Measurements from ENCODE around the gene NTN1. TPM values are rescaled to one million over a fixed set of nuclear protein-coding genes. Genes with fewer than 3 reads are reported as not detected.

Gene NTN1
- total RNA-seq, 4 donors from 2014 or later = 5.9 to 11.6 (median 8.5) TPM

DNA sequence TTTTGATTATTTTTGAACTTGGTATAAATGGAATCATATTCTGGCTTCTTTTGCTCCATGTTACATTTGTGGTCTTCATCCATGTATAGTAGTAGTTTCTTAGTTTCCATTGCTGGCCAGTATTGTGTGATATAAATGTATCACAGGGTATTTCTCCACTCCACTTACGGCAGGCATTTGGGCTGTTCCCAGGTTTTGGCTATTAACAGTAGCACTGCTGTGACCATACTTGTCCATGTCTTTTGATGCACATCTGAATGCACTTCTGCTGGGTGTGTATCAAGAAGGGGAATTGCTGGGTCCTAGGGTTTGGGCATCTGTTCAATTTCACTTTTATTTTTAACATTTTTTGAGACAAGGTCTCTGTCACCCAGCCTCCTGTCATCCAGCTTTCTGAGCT lies 13.9 kb downstream of the NTN1 start:
- TF ChIP-seq, protein P1, sequence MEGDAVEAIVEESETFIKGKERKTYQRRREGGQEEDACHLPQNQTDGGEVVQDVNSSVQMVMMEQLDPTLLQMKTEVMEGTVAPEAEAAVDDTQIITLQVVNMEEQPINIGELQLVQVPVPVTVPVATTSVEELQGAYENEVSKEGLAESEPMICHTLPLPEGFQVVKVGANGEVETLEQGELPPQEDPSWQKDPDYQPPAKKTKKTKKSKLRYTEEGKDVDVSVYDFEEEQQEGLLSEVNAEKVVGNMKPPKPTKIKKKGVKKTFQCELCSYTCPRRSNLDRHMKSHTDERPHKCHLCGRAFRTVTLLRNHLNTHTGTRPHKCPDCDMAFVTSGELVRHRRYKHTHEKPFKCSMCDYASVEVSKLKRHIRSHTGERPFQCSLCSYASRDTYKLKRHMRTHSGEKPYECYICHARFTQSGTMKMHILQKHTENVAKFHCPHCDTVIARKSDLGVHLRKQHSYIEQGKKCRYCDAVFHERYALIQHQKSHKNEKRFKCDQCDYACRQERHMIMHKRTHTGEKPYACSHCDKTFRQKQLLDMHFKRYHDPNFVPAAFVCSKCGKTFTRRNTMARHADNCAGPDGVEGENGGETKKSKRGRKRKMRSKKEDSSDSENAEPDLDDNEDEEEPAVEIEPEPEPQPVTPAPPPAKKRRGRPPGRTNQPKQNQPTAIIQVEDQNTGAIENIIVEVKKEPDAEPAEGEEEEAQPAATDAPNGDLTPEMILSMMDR (IDR thresholded peaks at IDR 0.05) = no peak
- TF ChIP-seq POLR2A (IDR thresholded peaks at IDR 0.05) = no peak
- H3K4me3 ChIP-seq (ENCODE audit: low read depth, poor library complexity, severe bottlenecking) = no peak overlapping the region
- intact Hi-C loops (cut with DNase I; ENCODE audit: low total_unique reads) = no loop called here
- DNase-seq (ENCODE audit: low spot score in 2 of 2) = no peak
- WGBS, 2 donors = 84% methylated on average over 1 of the region's 1 CpG

DNA sequence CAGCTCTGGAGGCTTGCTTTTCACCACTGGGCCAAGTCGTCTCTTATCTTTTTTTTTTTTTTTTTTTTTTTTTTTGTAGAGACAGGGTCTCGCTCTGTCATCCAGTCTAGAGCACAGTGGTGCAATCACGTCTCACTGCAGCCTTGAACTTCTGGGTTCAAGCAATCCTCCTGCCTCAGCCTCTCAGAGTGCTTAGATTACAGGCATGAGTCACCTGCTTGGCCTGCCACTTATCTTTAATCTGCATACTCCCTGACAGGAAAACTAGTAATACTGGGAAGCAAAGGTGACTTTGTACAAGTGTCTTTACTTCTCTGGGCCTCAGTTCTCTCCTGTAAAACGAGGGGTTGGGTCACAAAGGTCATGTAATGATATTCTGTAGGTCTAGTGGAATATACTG lies 15.0 kb downstream of the NTN1 start:
- WGBS, 2 donors = 73 to 77% methylated on average over 4 of the region's 4 CpGs
- DNase-seq (ENCODE audit: low spot score in 2 of 2) = no peak
- intact Hi-C loops (cut with DNase I; ENCODE audit: low total_unique reads) = no loop called here
- TF ChIP-seq, protein P1 (IDR thresholded peaks at IDR 0.05) = no peak
- no peak for TF ChIP-seq POLR2A (IDR thresholded peaks at IDR 0.05)
- no peak overlapping the region for H3K4me3 ChIP-seq (ENCODE audit: low read depth, poor library complexity, severe bottlenecking)

DNA sequence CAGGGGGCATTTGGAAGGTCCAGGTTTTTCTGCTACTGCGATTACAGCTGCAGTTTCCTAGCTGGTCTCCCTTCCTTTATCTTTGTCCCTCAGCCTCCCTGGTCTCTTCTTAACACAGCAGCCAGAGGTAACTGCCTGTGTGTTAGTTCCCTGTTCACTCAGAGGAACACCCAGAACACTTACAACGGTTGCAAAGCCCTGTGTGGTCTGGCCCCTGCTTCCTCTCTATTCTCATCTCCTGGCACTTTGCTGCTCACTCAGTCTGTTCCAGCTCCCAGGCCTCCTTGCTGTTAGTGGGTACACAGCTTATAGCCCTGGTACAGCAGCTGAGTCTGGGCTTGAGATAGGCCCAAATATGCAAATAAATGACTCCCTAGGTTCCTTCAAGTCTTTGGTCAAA lies 16.4 kb downstream of the NTN1 start:
- H3K4me3 ChIP-seq (ENCODE audit: low read depth, poor library complexity, severe bottlenecking) = no peak overlapping the region
- WGBS, 2 donors = 68 to 71% methylated on average over 2 of the region's 2 CpGs
- intact Hi-C loops (cut with DNase I; ENCODE audit: low total_unique reads) = no loop called here
- TF ChIP-seq POLR2A (IDR thresholded peaks at IDR 0.05) = no peak
- TF ChIP-seq, protein P1 (IDR thresholded peaks at IDR 0.05) = no peak
- DNase-seq (ENCODE audit: low spot score in 2 of 2) = no peak

DNA sequence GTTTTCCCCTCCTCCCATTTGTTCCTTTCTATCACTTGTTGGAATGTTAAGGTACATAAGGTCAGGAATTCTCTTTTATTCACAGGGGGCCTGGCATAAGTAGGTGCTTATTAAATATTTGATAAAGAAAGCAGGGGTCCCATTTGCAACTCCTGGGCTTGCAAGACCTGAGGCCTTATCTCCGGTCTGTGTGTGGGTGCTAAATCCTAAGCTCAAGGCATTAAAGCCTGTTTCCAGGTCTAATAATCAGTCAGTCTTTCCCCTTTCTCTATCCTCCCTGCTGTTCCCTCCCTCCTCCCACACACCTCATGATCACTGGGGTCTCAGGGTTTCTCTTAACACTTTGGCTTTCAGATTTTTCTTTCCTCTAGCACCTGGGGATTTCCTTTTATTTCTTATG lies 17.1 kb downstream of the NTN1 start:
- WGBS, 2 donors = 88 to 100% methylated on average over 1 of the region's 1 CpG
- intact Hi-C loops (cut with DNase I; ENCODE audit: low total_unique reads) = no loop called here

DNA sequence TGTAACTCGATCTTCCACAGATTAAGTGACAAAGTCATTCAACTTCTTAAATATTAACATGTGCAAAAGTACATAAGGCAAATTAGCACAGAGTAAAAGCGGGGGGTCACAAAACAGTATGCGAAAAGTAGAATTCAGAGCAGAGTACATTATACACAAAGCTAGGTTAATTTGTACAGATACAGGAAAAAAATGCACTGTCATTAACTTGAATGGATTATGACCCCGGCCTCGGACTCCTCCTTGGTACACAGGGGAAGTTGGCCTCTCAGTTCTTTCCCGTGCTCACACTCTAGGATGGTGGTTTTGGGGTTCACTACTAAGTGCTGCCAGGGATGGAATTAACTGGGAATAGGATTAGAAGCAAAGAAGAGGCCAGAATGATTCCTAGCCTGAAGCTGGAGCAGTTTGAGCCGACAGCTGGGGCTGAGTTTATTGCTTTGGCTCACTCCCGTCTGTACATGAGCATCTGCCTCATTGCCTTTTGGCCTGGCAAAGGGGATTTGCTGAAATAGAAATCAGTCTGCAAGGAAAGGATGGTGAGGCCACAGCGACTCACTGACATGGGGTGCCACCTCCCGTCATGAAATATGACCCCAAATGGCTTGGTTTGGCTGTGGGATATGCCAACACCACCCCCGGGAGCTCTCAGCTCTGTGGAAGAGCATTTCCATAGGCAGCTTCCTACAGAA lies 23.6 kb downstream of the NTN1 start:
- 46 to 58% methylated on average over 11 of the region's 11 CpGs for WGBS, 2 donors
- TF ChIP-seq POLR2A (IDR thresholded peaks at IDR 0.05) = no peak
- TF ChIP-seq, protein P1 (IDR thresholded peaks at IDR 0.05) = no peak
- DNase-seq (ENCODE audit: low spot score in 2 of 2) = no peak
- intact Hi-C loops (cut with DNase I; ENCODE audit: low total_unique reads) = no loop called here
- no peak overlapping the region for H3K4me3 ChIP-seq (ENCODE audit: low read depth, poor library complexity, severe bottlenecking)

More for the DNA sequence above, 17.1 kb downstream of the NTN1 start:
- no peak overlapping the region for H3K4me3 ChIP-seq (ENCODE audit: low read depth, poor library complexity, severe bottlenecking)
- TF ChIP-seq, protein P1 (IDR thresholded peaks at IDR 0.05) = no peak
- no peak for TF ChIP-seq POLR2A (IDR thresholded peaks at IDR 0.05)
- DNase-seq (ENCODE audit: low spot score in 2 of 2) = no peak
